Measurements from ENCODE around the gene EXOC3.
A peak's percentile ranks its signal among the peaks of the same experiment; 100 is the strongest.

EXOC3 gene

GRCh38 chr5:474840-475661, 32.1 kb downstream of the EXOC3 start:
- no peak for TF ChIP-seq CTCF (IDR thresholded peaks at IDR 0.05; ENCODE audit: low read depth, low read length)
- peak overlapping the region; percentile 18 for H3K4me3 ChIP-seq (ENCODE audit: low read depth, low read length)
- in situ Hi-C loops (cut with HindIII; ENCODE audit: low sequenced_read_pairs): no loop called here
- DNase-seq (ENCODE audit: low read depth, low spot score): no peak

DNA sequence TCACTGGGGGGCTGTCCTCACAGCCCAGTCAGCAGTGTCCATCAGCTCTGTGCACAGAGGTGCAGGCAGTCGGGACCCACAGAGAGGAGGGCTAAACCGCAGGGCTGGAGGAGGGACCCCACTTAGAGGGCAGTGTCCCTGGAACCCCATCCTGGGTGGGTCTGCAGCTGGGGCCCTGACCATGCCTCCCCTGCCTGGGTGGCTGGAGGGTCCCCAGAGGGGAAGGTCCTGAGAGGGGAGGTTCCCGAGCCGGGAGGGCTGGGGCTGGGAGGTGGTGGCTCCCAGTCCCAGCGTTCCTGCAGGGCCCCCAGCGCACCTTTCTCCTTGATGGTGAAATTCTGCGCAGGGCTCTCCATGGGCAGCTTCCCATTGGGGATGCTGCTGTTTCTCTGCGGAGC, 32.7 kb downstream of the EXOC3 start:
- DNase-seq (ENCODE audit: low read depth, low spot score): no peak
- in situ Hi-C loops (cut with HindIII; ENCODE audit: low sequenced_read_pairs): no loop called here
- no peak for TF ChIP-seq CTCF (IDR thresholded peaks at IDR 0.05; ENCODE audit: low read depth, low read length)
- H3K4me3 ChIP-seq (ENCODE audit: low read depth, low read length): no peak overlapping the region

- DNase-seq (ENCODE audit: low read depth, low spot score): no peak
- TF ChIP-seq CTCF (IDR thresholded peaks at IDR 0.05; ENCODE audit: low read depth, low read length): no peak
- in situ Hi-C loops (cut with HindIII; ENCODE audit: low sequenced_read_pairs): no loop called here
- no peak overlapping the region for H3K4me3 ChIP-seq (ENCODE audit: low read depth, low read length)
Observed at GRCh38 chr5:476102-476813, 33.3 kb downstream of the EXOC3 start.

GRCh38 chr5:476814-477175, 33.8 kb downstream of the EXOC3 start:
- H3K4me3 ChIP-seq (ENCODE audit: low read depth, low read length): no peak overlapping the region
- TF ChIP-seq CTCF (IDR thresholded peaks at IDR 0.05; ENCODE audit: low read depth, low read length): no peak
- in situ Hi-C loops (cut with HindIII; ENCODE audit: low sequenced_read_pairs): no loop called here
- no peak for DNase-seq (ENCODE audit: low read depth, low spot score)

DNA sequence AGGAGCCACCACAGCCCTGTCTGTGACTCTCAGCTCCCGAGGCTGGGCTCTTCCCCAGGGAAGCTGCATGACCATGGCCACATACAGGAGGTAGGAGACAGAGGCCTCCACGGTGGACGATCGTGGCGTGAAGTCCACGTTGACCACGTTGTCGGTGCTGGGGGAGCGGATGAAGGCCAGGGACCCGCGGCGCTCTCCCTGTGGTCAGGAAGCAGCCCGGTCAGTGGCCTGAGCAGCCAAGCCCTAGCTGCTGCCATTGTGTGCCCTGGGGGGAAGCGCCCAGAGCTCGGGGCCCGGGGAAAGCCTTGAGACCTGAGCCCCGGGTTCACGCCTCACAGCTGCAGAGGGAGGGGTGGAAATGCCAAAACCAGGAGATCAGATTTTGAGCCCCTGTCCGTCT, 34.3 kb downstream of the EXOC3 start:
- in situ Hi-C loops (cut with HindIII; ENCODE audit: low sequenced_read_pairs): no loop called here
- no peak for TF ChIP-seq CTCF (IDR thresholded peaks at IDR 0.05; ENCODE audit: low read depth, low read length)
- DNase-seq (ENCODE audit: low read depth, low spot score): no peak
- no peak overlapping the region for H3K4me3 ChIP-seq (ENCODE audit: low read depth, low read length)

DNA sequence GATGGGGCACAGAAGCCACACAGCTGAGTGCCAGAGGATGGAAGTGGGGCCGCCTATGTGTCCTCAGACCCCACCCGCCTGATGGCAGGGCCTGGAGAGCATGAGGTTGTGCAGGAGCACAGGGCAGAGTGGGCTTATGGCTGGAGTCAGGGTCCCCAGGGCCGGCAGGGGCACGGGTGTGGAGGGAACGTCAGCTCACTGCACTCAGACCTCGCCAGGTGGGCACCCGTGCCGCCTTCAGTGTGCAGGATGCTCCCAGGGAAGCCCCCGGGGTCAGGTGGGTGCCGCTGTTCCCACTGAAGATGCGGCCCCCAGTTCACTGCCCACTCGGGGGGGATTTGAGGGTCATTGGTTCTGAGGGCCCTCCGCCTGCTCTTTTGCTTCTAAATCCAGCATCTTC, 34.9 kb downstream of the EXOC3 start:
- H3K4me3 ChIP-seq (ENCODE audit: low read depth, low read length): no peak overlapping the region
- no peak for DNase-seq (ENCODE audit: low read depth, low spot score)
- TF ChIP-seq CTCF (IDR thresholded peaks at IDR 0.05; ENCODE audit: low read depth, low read length): no peak
- in situ Hi-C loops (cut with HindIII; ENCODE audit: low sequenced_read_pairs): no loop called here

Data from astrocyte of the spinal cord (primary cell).